RWPE2 (cell line): ENCODE data around the gene EEF1G.

Source experiments
- ATAC-seq: fragments of 200-7000 bp; cut with Tn5 transposase; 3 replicates; pipeline ENCODE4 v1.9.1; 2021; ENCODE audit warnings: low read depth
- DNase-seq: peaks from one replicate; pipeline ENCODE4 v3.0.0-alpha.2; 2020; ENCODE audit warnings: low spot score
- H3K27ac ChIP-seq: fragments of 450-650 bp; 2 replicates; pipeline ENCODE4 v1.5.1; 2017; ENCODE audit warnings: mild to moderate bottlenecking; ENCODE audit not compliant: poor library complexity, severe bottlenecking
- H3K27me3 ChIP-seq: fragments of 250-450 bp; sonication (Bioruptor Pico); 2 replicates; pipeline ENCODE4 v1.5.1; 2021; ENCODE audit warnings: mild to moderate bottlenecking, moderate library complexity; ENCODE audit not compliant: insufficient read depth, poor library complexity, severe bottlenecking
- H3K36me3 ChIP-seq: fragments of 250-450 bp; sonication (Bioruptor Pico); 2 replicates; pipeline ENCODE4 v1.5.1; 2020; ENCODE audit warnings: low read depth, mild to moderate bottlenecking, moderate library complexity
- H3K4me1 ChIP-seq: fragments of 250-450 bp; sonication (Bioruptor Pico); 2 replicates; pipeline ENCODE4 v1.5.1; 2021; ENCODE audit warnings: mild to moderate bottlenecking, moderate library complexity; ENCODE audit not compliant: insufficient read depth, poor library complexity, severe bottlenecking
- H3K4me3 ChIP-seq: fragments of 250-450 bp; sonication (Bioruptor Pico); 2 replicates; pipeline ENCODE4 v1.5.1; 2021; ENCODE audit warnings: mild to moderate bottlenecking, moderate library complexity; ENCODE audit not compliant: severe bottlenecking
- H3K9me3 ChIP-seq: fragments of 250-450 bp; sonication (Bioruptor Pico); 2 replicates; pipeline ENCODE4 v1.5.1; 2021; ENCODE audit warnings: mild to moderate bottlenecking, moderate library complexity; ENCODE audit not compliant: severe bottlenecking
- CTCF ChIP-seq: fragments of 450-650 bp; IDR thresholded peaks from one replicate; pipeline ENCODE4 v1.5.1; 2017; ENCODE audit warnings: mild to moderate bottlenecking, moderate library complexity; ENCODE audit not compliant: poor library complexity, severe bottlenecking

EEF1G gene

GRCh38 chr11:62556108-62556874 is 17.4 kb downstream of the EEF1G start:
- no peak overlapping the region for H3K4me3 ChIP-seq
- peak overlapping the region; percentile 100 for H3K27ac ChIP-seq
- DNase-seq, result peak; percentile 99
- peaks cover 30% of the 10 kb centered on the region for H3K36me3 ChIP-seq
- H3K27me3 ChIP-seq, result no peaks in the 10 kb centered on the region
- peaks cover 78% of the 10 kb centered on the region for H3K4me1 ChIP-seq
- TF ChIP-seq CTCF, result no peak
- peak; percentile 67 for ATAC-seq
- H3K9me3 ChIP-seq, result no peaks in the 10 kb centered on the region

- H3K27ac ChIP-seq, result peak overlapping the region; percentile 100
- no peaks in the 10 kb centered on the region for H3K9me3 ChIP-seq
- TF ChIP-seq CTCF, result no peak
- H3K36me3 ChIP-seq, result peaks cover 26% of the 10 kb centered on the region
- H3K27me3 ChIP-seq, result no peaks in the 10 kb centered on the region
- no peak for ATAC-seq
- DNase-seq, result no peak
- H3K4me1 ChIP-seq, result peaks cover 72% of the 10 kb centered on the region
- no peak overlapping the region for H3K4me3 ChIP-seq
These were observed 18.1 kb downstream of the EEF1G start for GRCh38 chr11:62555464-62556107.

- DNase-seq (no peak), ATAC-seq (no peak)
- Histone ChIP-seq H3K36me3 (peaks cover 17% of the 10 kb centered on the region), H3K4me3 (no peak overlapping the region), H3K27ac (peak overlapping the region; percentile 100), H3K9me3 (no peaks in the 10 kb centered on the region), H3K27me3 (no peaks in the 10 kb centered on the region), H3K4me1 (peaks cover 63% of the 10 kb centered on the region)
- TF ChIP-seq CTCF, result no peak
These were observed 19.1 kb downstream of the EEF1G start for GRCh38 chr11:62554387-62555167.

GRCh38 chr11:62553839-62554361 is 19.8 kb downstream of the EEF1G start:
- Histone ChIP-seq H3K27me3 (no peaks in the 10 kb centered on the region), H3K4me1 (peaks cover 64% of the 10 kb centered on the region), H3K27ac (peak overlapping the region; percentile 100), H3K4me3 (no peak overlapping the region), H3K9me3 (no peaks in the 10 kb centered on the region), H3K36me3 (peaks cover 11% of the 10 kb centered on the region)
- peak; percentile 35 for ATAC-seq
- TF ChIP-seq CTCF, result no peak
- DNase-seq, result peak; percentile 80
